HG03439 (cell line): Measurements from ENCODE around the gene TRIP11.

ENCODE experiments used
- ATAC-seq: cut with Tn5 transposase; IDR thresholded peaks from one replicate; pipeline ENCODE4 v1.9.1; 2021; ENCODE audit warnings: mild to moderate bottlenecking, moderate library complexity; ENCODE audit not compliant: unreplicated experiment

TRIP11 gene

GRCh38 chr14:91926131-91926890, 113.5 kb downstream of the TRIP11 start:
- no peak for ATAC-seq

- ATAC-seq: no peak
Observed at GRCh38 chr14:91925727-91926121, 114.1 kb downstream of the TRIP11 start.

- no peak for ATAC-seq
Observed at GRCh38 chr14:91925001-91925726, 114.7 kb downstream of the TRIP11 start.

GRCh38 chr14:91920526-91920925, 119.3 kb downstream of the TRIP11 start:
- no peak for ATAC-seq

GRCh38 chr14:91919814-91920213, 120.0 kb downstream of the TRIP11 start:
- no peak for ATAC-seq

- ATAC-seq: no peak
Observed at GRCh38 chr14:91918186-91918883, 121.5 kb downstream of the TRIP11 start.
